AG04450 (cell line): Measurements from ENCODE around the gene WT1. TPM values are rescaled to one million over a fixed set of nuclear protein-coding genes. Genes with fewer than 3 reads are reported as not detected.

Experiments
- CTCF ChIA-PET: fragments of 300-600, 350-600 bp; formaldehyde crosslinking; extraction: SDS; loops from one replicate; lab custom pipeline; 2022; ENCODE audit warnings: antibody characterized with exemption, inconsistent platforms; lab: Charles Lee
- POLR2A ChIA-PET: fragments of 350-600 bp; formaldehyde crosslinking; extraction: SDS; loops from one replicate; lab custom pipeline; 2021; ENCODE audit warnings: antibody characterized with exemption, inconsistent platforms; lab: Yijun Ruan, JAX
- DNase-seq: peaks from one replicate; pipeline ENCODE4 v3.0.0-alpha.2; 2011; ENCODE audit warnings: low read depth, low spot score
- H3K27ac ChIP-seq: one replicate; pipeline ENCODE4 v1.5.1; 2012; ENCODE audit warnings: low read depth, low read length, control low read depth
- H3K27me3 ChIP-seq: one replicate; pipeline ENCODE4 v1.6.0; 2012; ENCODE audit warnings: low read length; ENCODE audit not compliant: control insufficient read depth, insufficient read depth
- H3K4me3 ChIP-seq: 2 replicates; pipeline ENCODE4 v1.5.1; 2011; ENCODE audit warnings: mild to moderate bottlenecking, low read depth, low read length, control low read depth
- H3K9me3 ChIP-seq: 2 replicates; pipeline ENCODE4 v1.5.1; 2012; ENCODE audit warnings: low read length; ENCODE audit not compliant: control insufficient read depth, insufficient read depth
- CTCF ChIP-seq: IDR thresholded peaks from 2 replicates; pipeline ENCODE4 v1.5.1; 2011; ENCODE audit warnings: low read depth, low read length, control low read depth, inconsistent platforms
- polyA plus RNA-seq: library from polyadenylated mRNA; depleted of rRNA; stranded (reverse); fragments of >200 nt; gene quantifications from 2 replicates; pipeline ENCODE4 v1.2.3, GENCODE V29; 2011

The WT1 gene
- polyA plus RNA-seq, 1 experiment, result not detected

GRCh38 chr11:32426192-32426591, 9.1 kb downstream of the WT1 start:
- no peak for TF ChIP-seq CTCF
- CTCF ChIA-PET, result interaction anchor here (0.6 kb wide), 1 partner anchor 1508 kb away, joined by 3 read pairs; no protein-coding TSS in a partner anchor
- peaks cover 60% of the 10 kb centered on the region for H3K27me3 ChIP-seq

GRCh38 chr11:32425761-32426160, 9.6 kb downstream of the WT1 start:
- DNase-seq, result no peak
- POLR2A ChIA-PET, result no interaction called here
- no peak overlapping the region for H3K4me3 ChIP-seq
- H3K27me3 ChIP-seq, result peaks cover 56% of the 10 kb centered on the region
- no peak for TF ChIP-seq CTCF
- peaks cover 15% of the 10 kb centered on the region; the same call in 1 of the 2 replicates for H3K9me3 ChIP-seq
- CTCF ChIA-PET, result interaction anchor here (0.6 kb wide), 1 partner anchor 1508 kb away, joined by 3 read pairs; no protein-coding TSS in a partner anchor
- no peak overlapping the region for H3K27ac ChIP-seq

More at GRCh38 chr11:32426192-32426591, 9.1 kb downstream of the WT1 start:
- DNase-seq, result no peak
- Histone ChIP-seq H3K9me3 (peaks cover 20% of the 10 kb centered on the region; the same call in 1 of the 2 replicates), H3K27ac (no peak overlapping the region), H3K4me3 (no peak overlapping the region)
- POLR2A ChIA-PET, result no interaction called here

GRCh38 chr11:32422545-32422944, 12.8 kb downstream of the WT1 start:
- ChIA-PET CTCF (no interaction called here), POLR2A (no interaction called here)
- Histone ChIP-seq H3K4me3 (no peak overlapping the region), H3K27ac (no peak overlapping the region), H3K9me3 (peaks cover 8% of the 10 kb centered on the region; the same call in 1 of the 2 replicates), H3K27me3 (peaks cover 29% of the 10 kb centered on the region)
- TF ChIP-seq CTCF, result no peak
- no peak for DNase-seq

GRCh38 chr11:32421992-32422391, 13.3 kb downstream of the WT1 start:
- Histone ChIP-seq H3K9me3 (peaks cover 4% of the 10 kb centered on the region; the same call in 1 of the 2 replicates), H3K4me3 (no peak overlapping the region), H3K27me3 (peaks cover 23% of the 10 kb centered on the region), H3K27ac (no peak overlapping the region)
- CTCF ChIA-PET, result no interaction called here
- no peak for DNase-seq
- POLR2A ChIA-PET, result no interaction called here
- TF ChIP-seq CTCF, result no peak

- DNase-seq, result no peak
- ChIA-PET POLR2A (no interaction called here), CTCF (no interaction called here)
- Histone ChIP-seq H3K9me3 (no peaks in the 10 kb centered on the region), H3K27me3 (peaks cover 18% of the 10 kb centered on the region), H3K4me3 (no peak overlapping the region), H3K27ac (no peak overlapping the region)
- TF ChIP-seq CTCF, result no peak
These were observed 14.1 kb downstream of the WT1 start for GRCh38 chr11:32420937-32421901.
